ENCODE measurements around the gene NEK7. TPM values are rescaled to one million over a fixed set of nuclear protein-coding genes. Genes with fewer than 3 reads are reported as not detected.

The NEK7 gene
- total and polyA plus RNA-seq, 4 experiments from 2014 or later, result 53.5 to 63.8 (median 57.2) TPM

GRCh38 chr1:198361237-198361767 is 204.5 kb downstream of the NEK7 start:
- H3K27ac Mint-ChIP-seq, result no peak overlapping the region
- H3K4me1 Mint-ChIP-seq, result no peaks in the 10 kb centered on the region
- no peak for DNase-seq
- peaks cover 0 to 3% of the 10 kb centered on the region in 2 donors for H3K27me3 Mint-ChIP-seq
- H3K36me3 Mint-ChIP-seq, result no peaks in the 10 kb centered on the region
- H3K9me3 ChIP-seq (ENCODE audit: control insufficient read depth in 1 of 2, low read length in 2 of 2), result no peaks in the 10 kb centered on the region
- H3K27me3 ChIP-seq (ENCODE audit: insufficient read depth, low read length), result no peaks in the 10 kb centered on the region
- CTCF ChIA-PET (ENCODE audit: partially characterized antibody), result no interaction called here
- no peaks in the 10 kb centered on the region for H3K4me1 ChIP-seq (ENCODE audit: insufficient read depth, low read length)
- intact Hi-C loops (cut with micrococcal nuclease), result no loop called here
- POLR2A ChIA-PET (ENCODE audit: partially characterized antibody), result no interaction called here
- H3K36me3 ChIP-seq (ENCODE audit: insufficient read depth, low read length), result no peaks in the 10 kb centered on the region
- H3K4me3 Mint-ChIP-seq, result no peak overlapping the region
- H3K9me3 Mint-ChIP-seq, result peaks cover 0 to 2% (median 0%) of the 10 kb centered on the region in 8 donors
- H3K27ac ChIP-seq (ENCODE audit: low read depth, low read length), result no peak overlapping the region
- H3K4me3 ChIP-seq (ENCODE audit: low read length in 2 of 2), result no peak overlapping the region

GRCh38 chr1:198363625-198364151 is 206.9 kb downstream of the NEK7 start:
- Histone ChIP-seq H3K9me3 (ENCODE audit: control insufficient read depth in 1 of 2, low read length in 2 of 2) (no peaks in the 10 kb centered on the region), H3K4me1 (ENCODE audit: insufficient read depth, low read length) (no peaks in the 10 kb centered on the region), H3K36me3 (ENCODE audit: insufficient read depth, low read length) (no peaks in the 10 kb centered on the region), H3K4me3 (ENCODE audit: low read length in 2 of 2) (no peak overlapping the region), H3K27ac (ENCODE audit: low read depth, low read length) (no peak overlapping the region), H3K27me3 (ENCODE audit: insufficient read depth, low read length) (no peaks in the 10 kb centered on the region)
- H3K4me1 Mint-ChIP-seq, result peaks cover 0 to 2% (median under 1%) of the 10 kb centered on the region in 4 donors
- no peak for DNase-seq
- ChIA-PET POLR2A (ENCODE audit: partially characterized antibody) (no interaction called here), CTCF (ENCODE audit: partially characterized antibody) (interaction anchor here (1.0 kb wide), 1 partner anchor 278 kb away, joined by 3 read pairs; no protein-coding TSS in a partner anchor)
- no peak overlapping the region for H3K27ac Mint-ChIP-seq
- H3K4me3 Mint-ChIP-seq, result peak overlapping the region in 1 of 8 donors; percentile 33
- H3K36me3 Mint-ChIP-seq, result no peaks in the 10 kb centered on the region
- peaks cover 0 to 3% of the 10 kb centered on the region in 2 donors for H3K27me3 Mint-ChIP-seq
- intact Hi-C loops (cut with micrococcal nuclease), result no loop called here
- peaks cover 0 to 13% (median 10%) of the 10 kb centered on the region in 8 donors for H3K9me3 Mint-ChIP-seq

GRCh38 chr1:198364471-198364870 is 207.7 kb downstream of the NEK7 start:
- H3K9me3 Mint-ChIP-seq, result peaks cover 0 to 20% (median 15%) of the 10 kb centered on the region in 8 donors
- peaks cover 0 to 3% of the 10 kb centered on the region in 2 donors for H3K27me3 Mint-ChIP-seq
- Histone ChIP-seq H3K9me3 (ENCODE audit: control insufficient read depth in 1 of 2, low read length in 2 of 2) (no peaks in the 10 kb centered on the region), H3K27ac (ENCODE audit: low read depth, low read length) (no peak overlapping the region), H3K27me3 (ENCODE audit: insufficient read depth, low read length) (no peaks in the 10 kb centered on the region), H3K36me3 (ENCODE audit: insufficient read depth, low read length) (no peaks in the 10 kb centered on the region), H3K4me3 (ENCODE audit: low read length in 2 of 2) (no peak overlapping the region), H3K4me1 (ENCODE audit: insufficient read depth, low read length) (no peaks in the 10 kb centered on the region)
- DNase-seq, result no peak
- ChIA-PET CTCF (ENCODE audit: partially characterized antibody) (interaction anchor here (1.6 kb wide), 1 partner anchor 18 kb away, joined by 6 read pairs; no protein-coding TSS in a partner anchor), POLR2A (ENCODE audit: partially characterized antibody) (no interaction called here)
- peaks cover 0 to under 1% of the 10 kb centered on the region in 2 donors for H3K36me3 Mint-ChIP-seq
- no peak overlapping the region for H3K27ac Mint-ChIP-seq
- intact Hi-C loops (cut with micrococcal nuclease), result no loop called here
- no peak overlapping the region for H3K4me3 Mint-ChIP-seq
- peaks cover 0 to 2% (median under 1%) of the 10 kb centered on the region in 4 donors for H3K4me1 Mint-ChIP-seq

GRCh38 chr1:198367296-198367695 is 210.5 kb downstream of the NEK7 start:
- Mint-ChIP-seq H3K36me3 (peaks cover 0 to 3% of the 10 kb centered on the region in 2 donors), H3K9me3 (peaks cover 0 to 24% (median 17%) of the 10 kb centered on the region in 8 donors), H3K27ac (peak overlapping the region in 1 of 7 donors; percentile 31), H3K27me3 (peaks cover 0 to 5% of the 10 kb centered on the region in 2 donors), H3K4me3 (no peak overlapping the region), H3K4me1 (peaks cover 0 to 2% (median under 1%) of the 10 kb centered on the region in 4 donors)
- Histone ChIP-seq H3K9me3 (ENCODE audit: control insufficient read depth in 1 of 2, low read length in 2 of 2) (no peaks in the 10 kb centered on the region), H3K27me3 (ENCODE audit: insufficient read depth, low read length) (no peaks in the 10 kb centered on the region), H3K27ac (ENCODE audit: low read depth, low read length) (no peak overlapping the region), H3K4me1 (ENCODE audit: insufficient read depth, low read length) (no peaks in the 10 kb centered on the region), H3K36me3 (ENCODE audit: insufficient read depth, low read length) (no peaks in the 10 kb centered on the region), H3K4me3 (ENCODE audit: low read length in 2 of 2) (no peak overlapping the region)
- ChIA-PET CTCF (ENCODE audit: partially characterized antibody) (interaction anchor here (0.9 to 1.3 kb wide), 3 partner anchors 9 to 16 kb away, joined by 3 to 4 read pairs (median 3); no protein-coding TSS in a partner anchor), POLR2A (ENCODE audit: partially characterized antibody) (no interaction called here)
- intact Hi-C loops (cut with micrococcal nuclease), result no loop called here
- no peak for DNase-seq

- DNase-seq, result no peak
- Mint-ChIP-seq H3K9me3 (peaks cover 0 to 32% (median 25%) of the 10 kb centered on the region in 8 donors), H3K27me3 (peaks cover 0 to 2% of the 10 kb centered on the region in 2 donors), H3K4me3 (no peak overlapping the region), H3K36me3 (peaks cover 0 to 6% of the 10 kb centered on the region in 2 donors), H3K4me1 (peaks cover 0 to 2% (median under 1%) of the 10 kb centered on the region in 4 donors), H3K27ac (no peak overlapping the region)
- Histone ChIP-seq H3K4me1 (ENCODE audit: insufficient read depth, low read length) (no peaks in the 10 kb centered on the region), H3K27ac (ENCODE audit: low read depth, low read length) (no peak overlapping the region), H3K4me3 (ENCODE audit: low read length in 2 of 2) (no peak overlapping the region), H3K36me3 (ENCODE audit: insufficient read depth, low read length) (no peaks in the 10 kb centered on the region), H3K27me3 (ENCODE audit: insufficient read depth, low read length) (no peaks in the 10 kb centered on the region), H3K9me3 (ENCODE audit: control insufficient read depth in 1 of 2, low read length in 2 of 2) (no peaks in the 10 kb centered on the region)
- ChIA-PET CTCF (ENCODE audit: partially characterized antibody) (interaction anchor here (1.5 kb wide), 1 partner anchor 12 kb away, joined by 3 read pairs; no protein-coding TSS in a partner anchor), POLR2A (ENCODE audit: partially characterized antibody) (no interaction called here)
- intact Hi-C loops (cut with micrococcal nuclease), result no loop called here
These were observed 214.2 kb downstream of the NEK7 start for GRCh38 chr1:198370996-198371395.

Other genes starting within 250 kb of the NEK7 start
- not detected for gene LHX9, start 239.6 kb upstream of the NEK7 start, total RNA-seq
- not detected for gene LHX9, start 239.6 kb upstream of the NEK7 start, polyA plus RNA-seq